Endodermal cell (in vitro differentiated cells): ENCODE results near the gene MEF2D. TPM values are rescaled to one million over a fixed set of nuclear protein-coding genes. Genes with fewer than 3 reads are reported as not detected.

Experiments used
- DNase-seq: peaks from one replicate; pipeline ENCODE4 v3.0.0-alpha.2; 2017
- H3K27ac ChIP-seq: 2 replicates; pipeline ENCODE4 v1.5.1; 2013; ENCODE audit warnings: mild to moderate bottlenecking, low read depth, low read length, moderate library complexity
- H3K27me3 ChIP-seq: 2 replicates; pipeline ENCODE4 v1.6.1; 2013; ENCODE audit warnings: mild to moderate bottlenecking, low read length, moderate library complexity; ENCODE audit not compliant: insufficient read depth, control insufficient read depth, poor library complexity, severe bottlenecking
- H3K36me3 ChIP-seq: 2 replicates; pipeline ENCODE4 v1.7.0; 2013; ENCODE audit warnings: mild to moderate bottlenecking, low read length, moderate library complexity; ENCODE audit not compliant: control insufficient read depth, insufficient read depth
- H3K4me1 ChIP-seq: one replicate; pipeline ENCODE4 v1.7.0; 2013; ENCODE audit warnings: low read length; ENCODE audit not compliant: control insufficient read depth, insufficient read depth
- H3K4me3 ChIP-seq: 2 replicates; pipeline ENCODE4 v1.5.1; 2013; ENCODE audit warnings: mild to moderate bottlenecking, low read length, moderate library complexity
- H3K9ac ChIP-seq: 2 replicates; pipeline ENCODE4 v1.6.1; 2013; ENCODE audit warnings: mild to moderate bottlenecking, low read length, moderate library complexity; ENCODE audit not compliant: poor library complexity, severe bottlenecking; ENCODE audit errors: extremely low read depth
- H3K9me3 ChIP-seq: 2 replicates; pipeline ENCODE4 v1.6.1; 2013; ENCODE audit warnings: mild to moderate bottlenecking, low read length, moderate library complexity; ENCODE audit not compliant: control insufficient read depth
- H3K27ac Mint-ChIP-seq: 2 replicates; pipeline ENCODE4 v1.8.0; 2020; ENCODE audit warnings: mixed read lengths
- H3K27me3 Mint-ChIP-seq: 2 replicates; pipeline ENCODE4 v1.8.0; 2021; ENCODE audit warnings: mild to moderate bottlenecking, mixed read lengths; ENCODE audit not compliant: insufficient read depth
- H3K36me3 Mint-ChIP-seq: 2 replicates; pipeline ENCODE4 v1.8.0; 2020; ENCODE audit warnings: low read depth, mixed read lengths
- H3K4me1 Mint-ChIP-seq: 2 replicates; pipeline ENCODE4 v1.8.0; 2020; ENCODE audit warnings: mixed read lengths
- H3K4me3 Mint-ChIP-seq: 2 replicates; pipeline ENCODE4 v1.8.0; 2020; ENCODE audit warnings: mild to moderate bottlenecking, moderate library complexity, mixed read lengths
- H3K9me3 Mint-ChIP-seq: 2 replicates; pipeline ENCODE4 v1.8.0; 2020; ENCODE audit warnings: mild to moderate bottlenecking, mixed read lengths
- CTCF ChIP-seq: fragments of 200-600 bp; sonication (generic); conservative IDR thresholded peaks from 2 replicates; pipeline ENCODE4 v1.5.0; 2021; ENCODE audit warnings: antibody characterized with exemption, mild to moderate bottlenecking
- WGBS, 2 experiments: methylation state at CpG; one replicate each; pipeline versions ENCODE4 v1.1.5 to v1.1.7; 2013; ENCODE audit warnings: missing lambda C conversion rate in 2 of 2, mixed read lengths in 1 of 2; ENCODE audit not compliant: insufficient coverage in 1 of 2, insufficient read length in 1 of 2; 5-methylcytosine and 5-hydroxymethylcytosine counted together
- total RNA-seq, 2 donors: library from RNA; stranded (reverse); fragmentation: NEBNext Ultra II Directional in 1 of 2; extraction: Animal tissue kit (Norgen Biotek cat#: 25700) in 1 of 2; gene quantifications; 2 replicates in 1 of 2; 3 replicates in 1 of 2; pipeline ENCODE4 v1.2.1, GENCODE V29; 2021

Gene MEF2D
- total RNA-seq, 2 donors from 2014 or later, result 10.5 to 12.8 TPM

GRCh38 chr1:156537027-156537426 is 36.5 kb upstream of the MEF2D start:
- Mint-ChIP-seq H3K27ac (no peak overlapping the region), H3K36me3 (peaks cover 58% of the 10 kb centered on the region), H3K27me3 (no peaks in the 10 kb centered on the region), H3K4me3 (no peak overlapping the region), H3K4me1 (peaks cover 12% of the 10 kb centered on the region), H3K9me3 (no peaks in the 10 kb centered on the region)
- Histone ChIP-seq H3K4me1 (no peaks in the 10 kb centered on the region), H3K27ac (no peak overlapping the region), H3K9ac (no peak overlapping the region), H3K27me3 (no peaks in the 10 kb centered on the region), H3K9me3 (no peaks in the 10 kb centered on the region), H3K36me3 (peaks cover 72% of the 10 kb centered on the region), H3K4me3 (no peak overlapping the region)
- DNase-seq, result no peak
- TF ChIP-seq CTCF, result no peak
- 95 to 100% methylated on average over 6 to 9 of the region's 9 CpGs for WGBS, 2 experiments

- H3K4me3 Mint-ChIP-seq, result no peak overlapping the region
- H3K9me3 ChIP-seq, result no peaks in the 10 kb centered on the region
- no peak overlapping the region for H3K27ac Mint-ChIP-seq
- 94 to 95% methylated on average over 9 to 12 of the region's 12 CpGs for WGBS, 2 experiments
- TF ChIP-seq CTCF, result no peak
- no peaks in the 10 kb centered on the region for H3K27me3 ChIP-seq
- no peak overlapping the region for H3K9ac ChIP-seq
- H3K27ac ChIP-seq, result no peak overlapping the region
- peaks cover 53% of the 10 kb centered on the region for H3K36me3 ChIP-seq
- no peaks in the 10 kb centered on the region for H3K9me3 Mint-ChIP-seq
- H3K4me1 Mint-ChIP-seq, result peaks cover 9% of the 10 kb centered on the region
- no peaks in the 10 kb centered on the region for H3K27me3 Mint-ChIP-seq
- no peak for DNase-seq
- no peaks in the 10 kb centered on the region for H3K4me1 ChIP-seq
- peaks cover 54% of the 10 kb centered on the region for H3K36me3 Mint-ChIP-seq
- no peak overlapping the region for H3K4me3 ChIP-seq
Observed at GRCh38 chr1:156534424-156535060, 34.0 kb upstream of the MEF2D start.

- Histone ChIP-seq H3K27ac (no peak overlapping the region), H3K9ac (no peak overlapping the region), H3K36me3 (peaks cover 53% of the 10 kb centered on the region), H3K9me3 (no peaks in the 10 kb centered on the region), H3K4me1 (no peaks in the 10 kb centered on the region), H3K4me3 (no peak overlapping the region), H3K27me3 (no peaks in the 10 kb centered on the region)
- H3K27me3 Mint-ChIP-seq, result no peaks in the 10 kb centered on the region
- WGBS, 2 experiments, result 89 to 91% methylated on average over 7 to 11 of the region's 11 CpGs
- peaks cover 54% of the 10 kb centered on the region for H3K36me3 Mint-ChIP-seq
- TF ChIP-seq CTCF, result no peak
- H3K9me3 Mint-ChIP-seq, result no peaks in the 10 kb centered on the region
- peaks cover 2% of the 10 kb centered on the region for H3K4me1 Mint-ChIP-seq
- H3K4me3 Mint-ChIP-seq, result no peak overlapping the region
- no peak overlapping the region for H3K27ac Mint-ChIP-seq
- no peak for DNase-seq
Observed at GRCh38 chr1:156533568-156534220, 33.1 kb upstream of the MEF2D start.
